Nucleus accumbens (tissue), 56 donors: ENCODE results near the gene NUCB1.
"Not testable (repeated sequence)": the region's sequence is repeated elsewhere in the genome, so short reads cannot be mapped to it uniquely, and the experiment has no call there.

ENCODE experiments used
- DNase-seq, 56 donors: peaks; one replicate each; lab custom pipeline; 2025; lab: John Stamatoyannopoulos, UW

Gene NUCB1

DNA sequence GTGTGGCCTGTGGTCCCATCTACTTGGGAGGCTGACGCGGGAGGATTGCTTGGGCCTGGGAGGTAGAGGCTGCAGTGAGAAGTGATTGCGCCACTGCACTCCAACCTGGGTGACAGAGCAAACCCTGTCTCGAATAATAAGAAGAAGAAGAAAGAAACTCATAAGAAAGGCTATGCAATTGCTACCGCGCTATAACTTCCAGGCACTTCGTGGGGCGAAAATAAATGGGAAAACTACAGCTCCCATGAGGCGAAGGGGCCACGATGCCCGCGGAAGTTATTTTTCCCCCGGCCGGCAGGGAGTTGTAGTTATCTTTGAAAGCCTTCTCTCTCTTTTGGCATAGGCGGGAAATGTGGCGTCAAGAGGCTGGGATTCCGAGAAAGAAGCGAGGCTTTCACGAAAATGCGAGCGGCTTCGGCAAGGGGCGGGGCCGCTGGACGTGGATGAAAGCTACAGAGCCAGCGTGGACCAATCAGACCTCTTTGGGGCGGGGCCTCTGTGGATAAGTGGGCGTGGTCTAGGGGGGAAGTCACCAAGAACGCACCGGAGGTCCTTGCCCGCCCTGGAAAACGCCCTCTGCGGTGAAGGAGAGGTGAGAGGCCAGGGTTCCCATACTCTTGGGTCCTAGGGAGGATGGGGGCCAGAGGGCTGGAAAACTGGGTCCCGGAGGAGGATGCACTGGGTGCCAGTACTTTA is at the start of gene NUCB1:
Gene NUCB1 (plus strand): TSS at position 532 of the 696 bp plus-strand sequence. CDS start 485 bp downstream, outside the sequence.
- DNase-seq, result peak; percentile 71 to 100 (median 98)

DNA sequence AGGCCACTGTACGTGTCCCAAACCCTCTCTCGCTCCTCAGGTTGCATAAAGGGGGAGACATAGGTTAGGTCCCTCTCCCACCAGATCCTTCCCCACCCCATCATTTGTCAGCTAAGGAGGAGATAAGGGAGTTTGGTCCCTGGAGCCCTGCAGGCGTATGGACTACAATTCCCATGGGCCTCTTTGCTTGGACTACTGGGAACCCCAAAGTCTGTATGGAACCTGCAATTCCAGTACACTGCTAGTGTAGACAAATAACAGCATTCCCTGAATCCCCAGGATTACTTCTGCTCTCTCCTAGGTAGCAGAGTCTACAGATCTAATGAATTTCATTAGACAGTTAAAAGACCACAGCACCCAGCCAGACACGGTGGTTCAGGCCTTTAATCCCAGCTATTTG is 47.8 kb upstream of the NUCB1 start:
- DNase-seq, result no peak

- no peak for DNase-seq
Measured at GRCh38 chr19:48853483-48853882, 46.6 kb upstream of the NUCB1 start.

DNA sequence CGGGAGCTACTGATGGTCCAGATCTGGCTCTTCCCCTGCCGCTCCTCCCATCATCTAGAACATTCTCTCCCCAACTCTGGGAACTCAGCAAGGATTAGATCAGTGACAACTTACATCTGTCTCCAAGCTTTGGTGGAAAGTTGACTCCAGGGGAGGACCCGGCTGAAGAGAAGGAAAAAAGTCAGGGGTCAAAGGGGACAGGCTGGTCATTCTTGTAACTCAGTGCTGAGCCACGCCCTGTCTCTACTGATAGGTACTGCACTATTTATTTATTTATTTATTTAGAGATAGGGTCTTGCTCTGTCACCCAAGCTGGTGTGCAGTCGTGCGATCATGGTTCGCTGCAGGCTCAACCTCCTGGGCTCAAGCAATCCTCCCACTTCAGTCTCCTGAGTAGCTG is 46.0 kb upstream of the NUCB1 start:
- DNase-seq, result no peak

DNA sequence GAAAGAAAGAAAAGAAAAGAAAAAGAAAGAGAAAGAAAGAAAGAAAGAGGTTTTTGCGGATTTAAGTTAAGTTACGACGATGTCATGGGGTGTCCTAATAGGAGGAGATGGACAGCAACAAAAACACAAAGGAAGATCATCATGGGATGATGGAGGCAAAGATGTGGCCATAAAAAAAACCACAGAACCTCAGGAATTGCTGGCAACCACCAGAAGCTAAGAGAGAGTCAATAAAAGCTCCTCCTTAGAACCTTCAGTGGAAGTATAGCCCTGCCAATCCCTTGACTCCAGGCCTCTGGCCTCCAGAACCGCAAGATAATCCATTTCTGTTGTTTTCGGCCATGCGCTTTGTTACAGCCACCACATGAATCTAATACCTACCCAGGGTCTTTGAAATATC is 43.2 kb upstream of the NUCB1 start:
- no peak for DNase-seq

DNA sequence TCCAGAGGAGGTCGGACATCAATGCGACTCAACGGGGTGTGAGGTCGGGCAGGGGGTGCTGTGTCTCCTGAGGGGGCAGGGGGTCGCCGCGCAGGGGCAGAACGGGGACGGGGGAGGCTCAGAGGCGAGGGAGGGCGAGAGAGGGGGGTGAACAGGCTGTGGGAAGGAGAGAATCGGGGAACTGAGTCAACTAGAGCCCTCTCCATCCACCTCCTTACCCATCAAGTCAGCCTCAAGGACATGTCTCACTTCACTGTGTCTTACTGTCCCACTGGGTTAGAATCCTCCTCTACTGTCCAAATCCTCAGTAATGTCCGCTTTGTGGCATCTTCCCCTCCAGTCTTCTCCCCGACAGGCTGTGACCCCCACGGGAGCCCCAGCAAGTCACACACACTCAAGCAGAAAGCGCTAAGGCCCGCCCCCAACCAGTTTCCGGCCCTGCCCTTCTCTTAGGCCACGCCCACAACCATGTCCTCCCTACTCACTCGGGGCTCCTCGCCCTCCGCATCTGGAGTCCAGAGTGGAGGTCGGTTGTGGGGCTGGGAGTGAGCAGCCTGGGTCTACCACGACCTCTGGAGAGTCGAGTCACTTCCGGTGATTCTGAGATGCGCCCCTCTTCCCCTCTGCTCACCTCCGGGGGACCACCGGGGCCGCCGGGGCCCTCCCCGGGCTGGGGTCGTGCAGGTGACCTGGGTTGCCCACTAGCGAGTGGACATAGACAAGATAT is 41.0 kb upstream of the NUCB1 start:
- peak in 4 of 56 donors; percentile 1 to 8 (median 3) for DNase-seq

DNA sequence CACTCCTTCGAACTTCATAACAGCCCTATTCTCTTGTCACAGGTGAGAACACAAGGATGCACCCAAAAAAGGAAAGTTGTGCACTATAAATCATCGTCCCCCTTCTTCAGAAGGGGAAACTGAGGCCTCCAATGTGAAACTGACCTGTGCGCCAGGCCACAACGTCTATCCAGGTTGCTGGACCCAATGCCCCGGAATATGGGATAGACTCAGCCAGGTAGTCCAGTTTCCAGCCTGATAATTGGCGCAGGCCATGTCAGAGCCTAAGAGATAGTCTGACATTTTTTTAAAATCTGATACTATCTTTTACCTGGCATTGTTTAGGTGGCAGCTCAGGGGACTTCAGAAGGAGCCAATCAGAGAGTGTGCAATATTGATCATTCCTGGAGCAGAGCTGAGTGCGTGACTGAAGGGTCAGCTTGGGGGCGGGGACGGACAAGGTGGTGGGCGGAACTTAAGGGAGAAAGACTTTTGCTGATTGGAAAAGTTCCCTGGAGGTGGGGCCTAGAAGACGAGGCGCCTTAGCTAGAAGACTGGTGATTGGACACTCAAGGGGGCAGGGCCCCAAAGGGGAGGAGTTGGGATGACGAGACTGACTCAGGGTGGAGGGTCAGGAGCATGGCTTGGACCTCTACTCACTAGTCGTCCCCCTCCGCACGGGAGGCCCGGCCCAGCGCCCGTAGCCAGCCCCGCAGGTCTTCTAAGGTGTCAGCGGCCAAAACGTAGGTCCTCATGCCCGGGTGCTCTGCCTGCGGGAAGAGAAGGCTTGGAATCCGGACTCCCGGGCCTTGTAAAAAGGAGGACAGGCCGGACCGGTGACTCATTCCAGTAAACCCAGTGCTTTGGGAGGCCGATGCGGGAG is 40.2 kb upstream of the NUCB1 start:
- peak in 3 of 56 donors; percentile 5 to 51 (median 11) for DNase-seq

- DNase-seq, result no peak
Measured at GRCh38 chr19:48861313-48861712, 38.8 kb upstream of the NUCB1 start.

GRCh38 chr19:48862827-48863226 is 37.3 kb upstream of the NUCB1 start:
- no peak for DNase-seq

GRCh38 chr19:48866692-48867091 is 33.4 kb upstream of the NUCB1 start:
- no peak for DNase-seq

- DNase-seq, result no peak
Measured at GRCh38 chr19:48867123-48867745, 32.9 kb upstream of the NUCB1 start.

DNA sequence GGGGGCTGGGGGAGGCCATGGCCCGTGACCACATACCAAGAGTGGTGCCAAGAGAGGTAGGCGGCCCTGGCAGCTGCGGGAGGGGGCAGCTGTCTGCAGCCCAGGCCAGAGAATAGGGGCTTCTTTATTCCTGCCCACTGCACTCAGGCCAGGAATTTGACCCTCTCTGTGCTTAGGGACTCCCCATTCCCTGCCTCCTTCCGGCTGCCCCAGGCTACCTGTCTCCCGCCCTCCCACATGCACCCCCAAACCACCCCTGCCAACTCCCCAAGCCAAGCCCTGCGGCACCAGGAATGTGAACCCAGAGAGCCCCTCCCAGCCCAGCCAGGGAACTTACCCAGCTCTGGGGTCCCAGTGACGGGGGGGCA is 32.4 kb upstream of the NUCB1 start:
- DNase-seq, result no peak

DNA sequence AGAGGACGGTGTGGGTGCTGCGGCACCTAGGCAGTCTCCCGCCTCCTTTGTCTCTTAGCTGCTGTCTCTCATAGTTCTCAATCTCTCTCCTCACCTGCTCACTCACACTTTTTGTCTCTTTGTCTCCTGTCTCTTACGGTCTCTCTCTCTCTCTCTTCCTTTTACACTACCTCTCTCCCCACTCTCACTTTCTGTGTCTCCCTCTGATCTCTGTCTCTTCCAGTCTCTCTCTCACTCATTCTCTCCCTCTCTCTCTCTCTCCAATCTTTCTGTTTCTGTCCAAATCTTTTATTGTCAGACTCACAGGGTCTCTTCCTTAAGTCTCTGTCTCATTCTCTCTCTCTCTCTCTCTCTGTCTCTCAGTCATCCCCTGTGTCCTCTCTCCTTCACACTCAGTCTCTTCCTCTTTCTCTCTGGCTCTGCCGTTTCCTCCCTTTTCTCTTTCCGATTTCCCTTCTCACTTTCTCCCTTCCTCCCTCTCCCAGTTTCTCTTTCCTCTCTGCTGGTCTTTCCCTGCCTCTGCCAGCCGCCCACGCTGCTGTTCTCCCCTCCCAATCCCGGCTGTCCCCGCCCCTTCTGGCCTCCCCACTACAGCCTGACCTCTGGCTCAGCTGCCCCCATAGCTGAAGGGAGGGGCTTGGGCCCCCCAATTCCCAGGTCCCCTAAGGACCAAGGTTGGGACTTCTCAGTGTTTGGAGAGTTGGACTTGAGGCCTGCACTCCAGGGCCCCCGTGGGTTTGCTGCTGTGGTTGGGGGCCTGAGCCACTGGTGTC is 31.8 kb upstream of the NUCB1 start, which contains the start of gene PLEKHA4:
Gene PLEKHA4 (minus strand): TSS at position 504 of the 773 bp plus-strand sequence. CDS start 997 bp downstream, outside the sequence.
- DNase-seq, result peak in 2 of 56 donors; percentile 3 to 6

- DNase-seq, result no peak
Measured at GRCh38 chr19:48870048-48870447, 30.1 kb upstream of the NUCB1 start.

GRCh38 chr19:48871471-48872181 is 28.5 kb upstream of the NUCB1 start:
- DNase-seq, result not testable (repeated sequence)

DNA sequence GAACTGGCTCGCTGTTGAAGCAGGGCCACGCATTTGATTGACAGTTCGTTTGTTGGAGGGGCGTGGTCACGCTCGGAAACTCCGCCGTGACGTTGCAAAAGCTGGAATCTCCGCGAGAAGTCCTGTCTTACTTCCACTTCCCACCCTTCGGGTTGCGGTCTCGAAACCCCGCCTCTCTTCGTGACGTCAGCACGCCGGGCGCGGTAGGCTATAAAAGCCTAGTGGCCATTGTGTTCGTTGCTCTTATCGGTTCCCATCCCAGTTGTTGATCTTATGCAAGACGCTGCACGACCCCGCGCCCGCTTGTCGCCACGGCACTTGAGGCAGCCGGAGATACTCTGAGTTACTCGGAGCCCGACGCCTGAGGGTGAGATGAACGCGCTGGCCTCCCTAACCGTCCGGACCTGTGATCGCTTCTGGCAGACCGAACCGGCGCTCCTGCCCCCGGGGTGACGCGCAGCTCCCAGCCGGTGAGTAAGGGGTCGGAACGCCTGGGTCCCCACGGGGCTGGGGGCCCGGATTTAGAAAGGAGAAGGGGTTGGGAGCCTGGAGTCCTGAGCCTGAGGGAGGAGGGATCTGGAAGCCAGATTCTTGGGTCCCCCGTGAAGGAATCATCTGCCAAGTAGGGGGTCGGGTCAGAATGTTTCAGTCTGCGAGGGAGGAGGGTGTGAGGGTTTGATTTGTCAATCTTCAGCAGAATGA is 27.8 kb upstream of the NUCB1 start, which contains the start of gene PPP1R15A:
Gene PPP1R15A (plus strand): TSS at position 240 of the 702 bp plus-strand sequence. CDS start 813 bp downstream, outside the sequence.
- DNase-seq, result peak; percentile 58 to 99 (median 96)

DNA sequence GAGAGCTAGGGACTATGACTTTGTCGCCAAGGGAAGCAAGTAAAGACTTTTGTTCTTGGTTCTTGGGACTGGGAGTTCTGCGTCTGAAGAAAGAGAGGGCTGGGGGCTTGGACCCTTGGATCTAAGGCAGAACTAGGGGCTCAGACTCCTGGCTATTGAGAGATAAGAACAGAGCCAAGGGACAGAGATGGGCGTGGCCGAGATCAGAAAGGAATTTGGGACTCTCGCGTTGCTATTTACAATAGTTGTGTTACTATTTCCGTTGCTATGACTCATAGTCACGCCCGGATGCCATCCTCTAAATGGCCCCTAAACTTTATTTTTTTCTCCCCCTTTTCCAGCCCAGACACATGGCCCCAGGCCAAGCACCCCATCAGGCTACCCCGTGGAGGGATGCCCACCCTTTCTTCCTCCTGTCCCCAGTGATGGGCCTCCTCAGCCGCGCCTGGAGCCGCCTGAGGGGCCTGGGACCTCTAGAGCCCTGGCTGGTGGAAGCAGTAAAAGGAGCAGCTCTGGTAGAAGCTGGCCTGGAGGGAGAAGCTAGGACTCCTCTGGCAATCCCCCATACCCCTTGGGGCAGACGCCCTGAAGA is 27.1 kb upstream of the NUCB1 start:
- DNase-seq, result peak in 34 of 56 donors; percentile 7 to 81 (median 40)
